GM18508 (cell line): ENCODE data around the gene ZCCHC17.
"Not testable (repeated sequence)": the region's sequence is repeated elsewhere in the genome, so short reads cannot be mapped to it uniquely, and the experiment has no call there.

Source experiments
- ATAC-seq: cut with Tn5 transposase; IDR thresholded peaks from one replicate; pipeline ENCODE4 v1.9.1; 2021; ENCODE audit warnings: moderate number of reproducible peaks; ENCODE audit not compliant: insufficient read depth, unreplicated experiment

The ZCCHC17 gene

GRCh38 chr1:31386576-31387243, 89.9 kb downstream of the ZCCHC17 start:
- ATAC-seq, result not testable (repeated sequence)

GRCh38 chr1:31387612-31388011, 90.8 kb downstream of the ZCCHC17 start:
- no peak for ATAC-seq

GRCh38 chr1:31389616-31390015, 92.8 kb downstream of the ZCCHC17 start:
- no peak for ATAC-seq

- ATAC-seq, result no peak
Measured at GRCh38 chr1:31390071-31390470, 93.2 kb downstream of the ZCCHC17 start.

GRCh38 chr1:31393463-31393862, 96.6 kb downstream of the ZCCHC17 start:
- ATAC-seq, result no peak

- no peak for ATAC-seq
Measured at GRCh38 chr1:31394584-31395193, 97.9 kb downstream of the ZCCHC17 start.

- no peak for ATAC-seq
Measured at GRCh38 chr1:31396633-31397351, 100.0 kb downstream of the ZCCHC17 start.

GRCh38 chr1:31397360-31398095, 100.7 kb downstream of the ZCCHC17 start:
- no peak for ATAC-seq

- ATAC-seq, result no peak
Measured at GRCh38 chr1:31398246-31398645, 101.4 kb downstream of the ZCCHC17 start.

GRCh38 chr1:31399976-31400375, 103.1 kb downstream of the ZCCHC17 start:
- ATAC-seq, result no peak

GRCh38 chr1:31400393-31400792, 103.6 kb downstream of the ZCCHC17 start:
- no peak for ATAC-seq

- ATAC-seq, result no peak
Measured at GRCh38 chr1:31401241-31401640, 104.4 kb downstream of the ZCCHC17 start.

- no peak for ATAC-seq
Measured at GRCh38 chr1:31405578-31406245, 108.9 kb downstream of the ZCCHC17 start.

GRCh38 chr1:31407029-31407626, 110.3 kb downstream of the ZCCHC17 start:
- no peak for ATAC-seq

GRCh38 chr1:31408788-31409318, 112.0 kb downstream of the ZCCHC17 start:
- ATAC-seq, result no peak

- no peak for ATAC-seq
Measured at GRCh38 chr1:31409946-31410858, 113.4 kb downstream of the ZCCHC17 start.

GRCh38 chr1:31410871-31411270, 114.0 kb downstream of the ZCCHC17 start:
- ATAC-seq, result no peak

- no peak for ATAC-seq
Measured at GRCh38 chr1:31412205-31412604, 115.4 kb downstream of the ZCCHC17 start.
